Left hindlimb (tissue), 1 donor: ENCODE measurements around the gene HOXB3.

ENCODE experiments used
- DNase-seq: peaks from one replicate; pipeline ENCODE4 v3.0.0-alpha.2; 2018

Gene HOXB3

DNA sequence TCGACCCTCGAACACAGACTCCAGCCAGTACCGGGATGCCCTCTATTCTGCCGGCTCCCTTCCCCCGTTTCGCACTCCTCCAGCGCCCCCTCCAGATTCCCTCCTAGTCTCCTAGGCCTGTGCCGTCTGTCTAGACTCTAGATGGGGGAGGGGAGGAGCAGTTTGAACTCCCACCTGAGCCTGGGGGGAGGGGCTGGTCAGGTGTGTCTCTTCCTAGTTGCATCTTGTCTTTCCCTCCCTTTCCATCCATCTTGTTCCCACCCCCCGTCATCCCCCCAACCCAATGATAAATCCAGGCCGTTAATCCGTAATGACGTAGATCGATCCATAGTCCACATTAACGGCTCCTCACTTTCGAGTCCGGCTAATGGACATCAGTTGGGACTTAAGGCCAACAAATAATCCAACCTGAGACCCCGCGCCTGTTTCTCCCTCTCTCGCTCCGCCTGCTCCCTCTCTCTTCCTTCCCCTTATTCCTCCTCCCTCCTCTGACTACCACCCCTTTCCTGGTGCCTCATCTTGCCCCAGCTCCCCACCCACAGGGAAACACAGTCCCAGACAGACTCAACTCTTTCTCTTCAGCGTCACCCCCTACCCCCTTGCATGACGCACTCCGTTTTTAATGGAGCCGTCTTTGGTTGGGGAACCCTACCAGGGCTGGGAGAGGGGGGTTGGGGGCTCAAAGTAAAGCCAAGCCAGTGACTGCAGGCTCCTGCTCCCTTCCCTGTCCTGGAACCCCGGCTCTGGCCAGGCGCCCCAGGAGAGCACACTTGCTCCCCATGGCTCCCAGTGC is 6.9 kb upstream of the HOXB3 start:
- DNase-seq, result no peak

GRCh38 chr17:48596000-48596734 is 6.1 kb upstream of the HOXB3 start:
- no peak for DNase-seq

DNA sequence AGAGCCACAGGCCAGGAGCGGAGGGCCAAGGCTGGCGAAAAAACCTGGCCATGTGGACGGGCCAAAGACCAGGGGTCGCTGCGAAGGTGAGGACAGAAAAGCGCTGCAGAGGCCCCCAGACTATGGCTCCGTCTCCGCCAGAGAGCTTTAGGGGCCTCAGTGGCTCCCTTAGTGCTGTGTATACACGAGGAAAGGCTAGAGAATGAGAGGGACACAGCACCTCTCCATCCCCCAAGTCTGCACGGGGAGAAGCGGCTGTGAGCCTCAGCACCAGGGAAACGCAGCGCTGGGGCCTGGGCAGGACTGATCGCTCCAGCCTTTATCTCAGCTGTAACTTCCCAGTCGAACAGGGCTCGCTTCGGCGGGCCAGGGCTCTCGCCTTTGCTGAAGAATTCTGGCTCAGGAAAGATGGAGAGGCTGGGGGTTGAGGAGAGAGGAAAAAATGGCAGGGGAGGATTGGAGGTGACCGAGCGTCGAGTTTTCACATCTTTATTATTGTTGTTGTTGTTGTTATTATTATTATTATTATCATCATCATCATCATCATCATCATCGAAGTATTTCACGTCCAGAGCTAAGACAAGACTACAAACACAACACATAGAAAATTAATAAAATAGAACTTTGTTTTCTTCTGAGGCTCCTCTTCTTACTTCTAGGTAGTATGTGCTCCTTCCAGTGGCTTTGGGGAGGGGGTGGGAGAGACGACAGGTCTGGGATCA is 5.4 kb upstream of the HOXB3 start:
- DNase-seq, result no peak

DNA sequence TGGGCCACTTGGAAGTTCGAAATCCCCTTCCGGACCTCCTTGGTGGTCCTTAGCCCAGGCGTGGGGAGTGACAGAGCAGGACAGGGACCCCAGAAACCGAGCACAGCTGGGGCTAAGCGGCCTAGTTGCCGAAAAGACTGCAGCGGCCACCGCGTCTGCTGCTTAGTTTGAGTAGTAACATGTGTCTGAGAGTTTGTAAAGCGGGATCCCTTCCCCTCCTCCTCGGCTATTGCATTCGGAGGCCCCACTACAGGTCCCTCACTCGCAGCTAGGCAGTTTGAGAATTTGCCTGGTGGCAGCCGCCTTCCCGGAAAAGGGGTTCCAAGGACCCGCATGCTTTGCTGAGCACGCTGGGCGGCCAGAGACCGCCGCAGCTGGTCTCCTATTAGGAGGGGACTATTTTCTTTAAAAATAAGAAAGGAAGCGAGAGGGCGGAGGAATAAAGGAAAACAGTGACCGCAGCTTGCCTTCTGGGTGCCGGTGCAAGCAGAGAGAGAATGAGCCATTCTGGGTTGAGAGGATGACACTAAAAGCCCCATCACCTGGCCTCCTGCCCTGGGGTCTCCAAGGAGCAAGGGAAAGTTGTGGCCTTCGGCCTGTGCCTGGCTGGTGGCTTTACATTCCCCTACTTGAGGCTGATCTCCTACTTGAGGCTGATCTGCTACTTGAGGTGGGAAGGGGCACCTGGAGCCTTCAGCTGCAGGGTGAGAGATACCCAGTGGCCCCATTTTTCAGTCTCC is 4.7 kb upstream of the HOXB3 start:
- no peak for DNase-seq

- peak; percentile 77 for DNase-seq
These were observed 3.9 kb upstream of the HOXB3 start for GRCh38 chr17:48593840-48594537.

GRCh38 chr17:48593126-48593829 is 3.2 kb upstream of the HOXB3 start, which contains the start of gene HOXB5:
HOXB5 (minus strand) TSS chr17:48593779; CDS start chr17:48593682, 97 bp downstream.
- DNase-seq, result no peak

- no peak for DNase-seq
These were observed 2.5 kb upstream of the HOXB3 start for GRCh38 chr17:48592577-48592976.

DNA sequence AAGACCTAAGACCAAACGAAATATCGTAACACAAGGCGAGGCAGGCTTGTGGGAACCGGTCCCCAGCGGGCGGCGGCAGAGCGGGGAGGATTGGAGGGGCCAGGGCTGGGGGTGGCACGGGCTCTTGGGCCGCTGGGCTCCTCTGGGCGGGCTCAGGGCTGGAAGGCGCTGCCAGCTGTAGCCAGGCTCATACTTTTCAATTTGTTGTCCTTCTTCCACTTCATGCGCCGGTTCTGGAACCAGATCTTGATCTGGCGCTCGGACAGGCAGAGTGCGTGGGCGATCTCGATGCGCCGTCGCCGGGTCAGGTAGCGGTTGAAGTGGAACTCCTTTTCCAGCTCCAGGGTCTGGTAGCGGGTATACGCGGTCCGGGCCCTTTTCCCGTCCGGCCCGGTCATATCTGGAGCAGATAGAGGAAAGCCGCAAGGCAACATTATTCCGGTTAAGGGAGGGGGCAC is 2.0 kb upstream of the HOXB3 start:
- DNase-seq, result no peak

- no peak for DNase-seq
These were observed 1.4 kb upstream of the HOXB3 start for GRCh38 chr17:48591255-48592056.

DNA sequence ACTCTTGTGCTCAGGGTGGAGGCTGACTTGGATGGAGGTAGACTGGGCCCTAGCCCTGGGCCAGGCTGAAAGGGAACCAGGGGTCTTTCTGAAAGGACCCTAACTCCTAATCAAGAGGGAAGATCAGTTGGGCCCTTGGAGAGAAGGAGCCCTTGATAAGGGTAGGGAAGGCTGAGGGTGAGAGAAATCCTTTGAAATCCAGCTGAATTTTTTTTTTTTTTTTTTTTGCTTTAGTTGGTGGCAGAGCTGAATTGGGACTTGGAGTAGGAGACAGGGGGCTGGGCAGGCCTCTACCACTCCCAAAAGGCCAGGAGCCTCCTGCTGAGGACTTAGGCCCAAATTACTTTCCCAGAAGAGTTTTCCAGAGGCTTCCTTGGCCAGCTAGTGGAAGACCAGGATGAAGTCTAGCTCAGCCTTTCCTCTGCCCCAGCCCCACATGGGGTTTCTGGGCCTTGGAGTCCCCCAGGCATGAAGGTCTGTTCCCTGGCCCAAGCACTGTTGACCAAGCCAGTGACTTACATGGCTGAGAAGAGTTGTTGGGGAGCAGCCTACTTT is 643 bp upstream of the HOXB3 start:
- no peak for DNase-seq

DNA sequence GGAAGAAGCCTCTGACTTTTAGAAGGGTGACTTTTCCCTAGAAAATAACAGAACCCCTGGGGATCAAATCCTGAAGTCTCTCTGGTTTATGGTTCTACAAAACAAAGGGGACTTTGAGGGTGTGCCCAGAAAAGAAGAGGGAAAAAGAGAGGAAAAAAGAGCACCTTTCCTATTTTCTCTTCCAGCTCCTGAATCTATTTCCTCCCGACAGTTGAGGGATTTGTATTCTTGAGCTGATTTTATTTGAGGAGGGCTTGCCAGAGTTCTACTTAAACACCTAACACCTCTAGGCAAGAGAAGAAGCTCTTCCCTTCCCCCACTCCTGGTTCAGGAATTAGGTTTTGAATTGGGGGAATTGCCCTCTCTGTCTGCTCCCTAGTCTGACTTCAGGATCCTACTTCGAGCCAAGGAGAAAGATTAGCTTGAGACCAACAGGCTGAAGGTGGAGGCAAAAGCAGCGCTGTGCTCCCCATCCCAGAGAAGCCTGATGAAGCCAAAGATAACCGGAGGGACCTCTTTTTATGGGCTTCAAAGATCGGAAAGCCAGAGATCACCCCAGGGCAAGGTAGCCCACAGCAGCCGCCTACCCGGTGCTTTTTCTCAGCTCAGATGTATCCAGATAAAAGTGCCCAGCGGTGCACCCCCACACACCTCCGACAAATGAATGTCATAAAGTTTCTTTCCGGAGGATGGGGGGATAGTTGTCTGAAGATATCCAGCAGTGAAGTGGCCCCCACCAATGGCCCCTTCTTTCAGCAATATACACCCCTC is 796 bp downstream of the HOXB3 start:
- DNase-seq, result no peak

- no peak for DNase-seq
These were observed 1.5 kb downstream of the HOXB3 start for GRCh38 chr17:48588528-48588927.

GRCh38 chr17:48588074-48588415 is 2.0 kb downstream of the HOXB3 start:
- no peak for DNase-seq

- no peak for DNase-seq
These were observed 2.6 kb downstream of the HOXB3 start for GRCh38 chr17:48587276-48588073.

- no peak for DNase-seq
These were observed 3.4 kb downstream of the HOXB3 start for GRCh38 chr17:48586355-48587258.

- DNase-seq, result no peak
These were observed 5.8 kb downstream of the HOXB3 start for GRCh38 chr17:48584223-48584741.

DNA sequence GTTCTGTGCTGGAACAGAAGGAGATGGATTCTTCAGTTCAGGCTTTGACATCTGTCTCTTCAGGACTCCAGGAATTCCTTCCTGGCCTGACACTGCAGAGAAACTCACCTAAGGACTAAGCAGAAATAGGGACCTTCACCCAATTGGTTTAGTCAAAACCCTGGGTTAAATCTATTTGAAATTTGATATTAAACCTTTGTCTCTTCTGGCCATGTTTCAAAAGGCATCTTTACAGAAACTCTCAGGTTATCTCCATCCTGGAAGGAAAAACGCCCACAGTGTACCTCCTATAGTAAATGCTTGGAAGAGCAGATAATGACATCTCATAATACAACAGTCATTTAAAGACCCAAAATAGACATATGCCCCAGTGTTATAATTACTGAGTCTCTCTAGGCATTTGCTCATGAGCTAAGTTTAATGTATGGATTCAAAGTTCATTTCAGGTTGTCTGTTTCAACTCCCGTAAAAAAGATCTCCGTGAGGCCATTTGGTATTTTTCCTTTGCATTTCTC is 6.3 kb downstream of the HOXB3 start:
- no peak for DNase-seq
